ACHN (cell line): Measurements from ENCODE around the gene STKLD1.
"Not testable (repeated sequence)": the region's sequence is repeated elsewhere in the genome, so short reads cannot be mapped to it uniquely, and the experiment has no call there.

Experiments
- DNase-seq: peaks from one replicate; pipeline ENCODE4 v3.0.0-alpha.2; 2015
- in situ Hi-C: cut with HindIII; loops from 2 replicates; pipeline ENCODE4 v1.10.0; 2017; ENCODE audit warnings: low sequenced_read_pairs, low pct_ligation_motif_present, low pct_unique_long_range_greater_than_20kb

STKLD1 gene

DNA sequence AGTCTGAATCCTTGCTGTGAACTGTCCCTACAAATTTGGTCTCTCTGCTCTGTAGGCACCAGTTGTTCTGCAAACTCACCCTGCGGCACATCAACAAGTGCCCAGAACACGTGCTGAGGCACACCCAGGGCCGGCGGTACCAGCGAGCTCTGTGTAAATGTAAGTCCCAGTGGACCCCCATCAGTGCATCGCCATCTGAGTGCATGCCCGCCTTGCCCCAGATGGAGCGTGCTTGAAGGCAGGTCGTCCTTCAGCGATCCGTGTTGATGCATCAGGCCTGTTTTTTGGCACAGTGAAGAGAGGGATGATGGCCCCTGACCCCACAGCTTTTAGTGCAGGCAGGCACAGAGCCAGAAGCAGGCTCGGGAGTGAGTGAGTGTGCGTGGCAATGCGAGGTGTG lies 18.5 kb upstream of the STKLD1 start:
- no peak for DNase-seq
- in situ Hi-C loops = no loop called here

DNA sequence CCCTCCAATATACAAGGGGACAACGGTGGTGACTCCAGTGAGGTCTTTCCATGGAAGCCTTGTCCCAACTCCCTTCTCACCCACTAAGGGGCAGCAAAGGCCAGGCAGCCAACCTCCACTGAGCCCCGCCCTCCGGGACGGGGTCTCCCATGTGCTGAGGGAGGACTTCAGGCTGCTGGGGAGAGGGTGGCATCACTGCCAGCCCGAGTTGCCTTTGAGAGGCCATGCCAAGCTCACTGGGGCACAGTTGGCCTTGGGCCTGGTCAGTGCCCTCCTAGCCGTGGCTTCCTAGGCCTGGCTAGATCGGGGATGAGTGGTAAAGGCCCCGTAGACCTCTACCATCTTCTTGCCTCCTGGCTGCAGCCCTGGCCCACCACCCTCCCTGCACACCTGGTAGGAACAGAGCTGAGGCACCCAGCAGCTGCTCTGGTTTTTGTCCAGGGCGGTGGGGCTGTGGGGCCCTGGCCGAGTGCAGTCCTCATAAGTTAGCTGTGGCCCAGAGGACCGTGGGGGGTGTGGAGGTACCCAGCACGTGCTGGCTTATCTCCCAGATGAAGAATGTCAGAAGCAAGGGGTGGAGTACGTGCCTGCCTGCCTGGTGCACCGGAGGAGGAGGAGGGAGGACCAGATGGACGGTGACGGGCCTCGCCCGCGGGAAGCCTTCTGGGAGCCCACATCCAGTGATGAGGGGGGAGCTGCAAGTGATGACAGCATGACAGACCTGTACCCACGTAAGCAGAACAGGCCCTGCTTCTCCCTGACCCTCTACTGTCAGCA lies 16.6 kb upstream of the STKLD1 start:
- no peak for DNase-seq
- in situ Hi-C loops = no loop called here

DNA sequence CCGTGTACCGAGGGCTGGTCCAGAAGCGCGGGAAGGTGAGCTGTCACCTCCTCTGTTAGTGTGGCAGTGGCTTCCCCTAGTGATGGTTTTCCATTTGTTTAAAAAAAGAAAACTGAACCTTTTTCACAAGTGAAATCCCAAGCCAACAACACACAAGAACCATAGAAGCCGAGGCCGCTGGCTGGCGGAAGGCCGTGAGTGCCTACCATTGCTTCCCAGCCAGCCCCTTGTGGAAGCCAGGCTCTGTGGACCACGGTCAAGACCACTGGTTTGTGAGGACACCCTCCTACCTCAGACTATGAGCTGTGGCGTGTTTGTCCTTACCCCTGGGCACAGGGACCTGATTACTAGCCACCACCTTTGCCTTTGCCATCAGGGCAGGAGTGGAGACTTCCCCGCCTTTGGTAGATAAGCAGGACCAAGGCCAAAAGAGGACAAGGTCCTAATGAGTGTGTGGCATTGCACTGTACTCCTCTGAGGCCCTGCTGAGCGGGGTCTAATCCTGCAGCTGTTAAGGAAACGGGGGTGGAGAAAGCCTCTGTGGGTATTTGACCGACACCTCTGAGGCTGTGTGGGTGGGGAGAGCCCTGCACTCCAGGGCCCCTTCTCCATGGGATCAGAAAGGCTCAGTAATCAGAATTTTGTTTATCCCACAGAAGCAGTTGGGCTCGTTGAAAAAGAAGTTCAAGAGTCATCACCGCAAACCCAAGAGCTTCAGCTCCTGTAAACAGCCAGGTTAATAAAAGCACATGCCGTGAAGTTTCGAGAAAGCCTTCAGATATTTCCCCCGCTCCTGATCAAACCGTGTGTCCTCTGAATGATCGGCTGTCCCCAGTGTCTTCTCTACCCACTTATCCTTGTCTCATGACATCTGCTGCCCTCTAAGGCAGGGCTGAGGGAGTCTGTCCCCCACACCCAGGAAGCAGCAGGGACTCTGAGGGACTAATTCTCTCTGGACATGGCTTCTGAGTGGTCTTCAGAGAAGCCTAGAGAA lies 15.5 kb upstream of the STKLD1 start:
- no peak for DNase-seq
- in situ Hi-C loops = no loop called here

DNA sequence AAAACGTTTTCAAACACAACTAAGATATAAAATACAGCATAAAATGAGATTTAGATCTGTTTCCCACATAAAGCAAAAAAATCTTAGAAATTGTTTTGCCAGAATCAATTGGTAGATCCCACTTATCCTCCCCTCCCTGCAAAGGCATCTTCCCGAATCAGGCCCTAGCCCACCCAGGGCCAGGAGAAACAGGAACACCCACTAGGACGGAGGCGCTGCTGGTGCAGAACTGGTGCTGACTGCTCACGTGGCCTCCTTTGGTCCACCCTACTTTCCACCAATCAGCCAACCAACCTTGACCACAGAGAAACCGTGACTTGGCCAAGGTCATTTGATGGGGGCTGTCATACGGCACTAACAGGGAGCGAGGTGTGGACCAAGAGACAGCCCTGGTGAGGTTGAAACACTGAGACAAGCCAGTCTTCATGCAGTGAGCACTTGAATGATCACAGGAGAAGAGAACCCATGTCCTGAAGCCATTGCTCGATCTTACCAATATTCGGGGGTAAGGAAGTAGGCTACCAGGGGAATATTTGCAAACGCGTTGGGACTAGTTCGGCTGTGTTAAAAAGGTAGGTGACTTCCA lies 14.6 kb upstream of the STKLD1 start:
- in situ Hi-C loops = no loop called here
- DNase-seq = no peak

DNA sequence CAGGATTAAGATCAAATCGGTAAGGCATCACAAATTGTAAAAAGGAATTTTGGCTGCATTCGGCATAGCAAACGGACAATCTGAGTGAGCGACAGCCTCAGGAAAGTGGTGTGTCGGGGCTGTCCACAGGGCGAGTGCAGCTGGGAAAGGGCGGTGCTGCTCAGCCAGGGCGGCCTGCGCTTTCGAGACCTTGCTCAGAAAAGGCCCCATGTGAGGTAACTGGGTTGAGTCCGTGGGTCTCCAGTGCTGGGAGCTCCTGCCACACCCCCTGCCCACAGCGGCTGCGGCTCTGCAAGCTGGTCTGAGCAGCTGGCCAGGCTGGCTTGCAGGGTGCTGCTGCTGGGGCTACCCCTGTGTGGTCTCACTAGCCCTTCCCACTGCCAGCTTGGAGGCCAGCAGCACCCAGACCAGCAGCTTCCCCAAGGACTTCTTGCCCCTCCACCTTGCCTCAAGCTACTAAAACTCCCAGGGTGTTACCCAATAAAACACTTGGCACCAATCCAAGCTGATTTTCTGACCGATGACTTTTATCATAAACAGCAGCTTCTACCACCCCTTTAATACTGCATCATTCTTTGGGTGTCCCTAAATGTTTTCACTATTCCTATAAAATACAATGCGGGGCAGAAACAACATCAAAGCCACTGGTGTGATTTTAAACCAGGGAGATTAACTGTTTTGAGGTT lies 13.7 kb upstream of the STKLD1 start:
- in situ Hi-C loops = no loop called here
- DNase-seq = no peak

DNA sequence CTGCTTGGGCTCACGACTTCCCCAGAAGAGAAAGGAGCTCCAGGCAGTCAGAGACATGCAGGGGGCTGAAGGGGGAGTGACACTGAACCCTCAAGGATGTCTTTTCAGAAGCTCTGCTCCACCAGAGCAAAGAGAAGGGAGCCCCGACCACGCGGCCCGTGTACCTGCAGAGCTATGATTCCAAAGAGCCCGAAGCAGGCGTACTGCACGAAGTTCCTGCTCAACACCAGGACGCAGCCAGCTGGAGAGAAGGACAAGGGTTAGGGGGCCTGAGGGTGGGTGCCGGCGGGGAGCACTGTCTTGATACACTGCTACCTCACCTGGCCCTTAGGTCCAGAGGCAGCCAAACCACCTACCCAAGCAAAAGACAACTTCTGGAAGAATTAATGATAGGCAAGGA lies 9.7 kb upstream of the STKLD1 start:
- no peak for DNase-seq
- in situ Hi-C loops = no loop called here

DNA sequence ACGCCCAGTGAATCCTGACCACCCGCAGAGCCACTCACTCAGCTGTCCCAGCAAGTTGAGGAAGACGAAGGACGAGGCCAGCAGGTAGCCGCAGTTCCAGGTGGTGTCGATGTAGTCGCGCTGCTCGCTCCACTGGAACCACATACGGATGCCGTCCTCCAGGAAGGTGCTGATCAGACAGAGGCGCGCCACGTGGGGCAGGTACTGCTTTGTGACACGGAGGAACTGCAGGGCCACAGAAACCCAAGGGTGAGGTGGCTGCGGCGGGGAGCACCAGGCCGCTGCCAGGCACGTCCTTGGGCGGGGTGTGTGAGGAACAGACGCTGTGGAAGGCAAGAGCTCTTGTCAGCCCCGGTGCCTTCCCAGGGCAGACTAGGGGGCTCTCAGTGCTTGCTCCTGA lies 8.9 kb upstream of the STKLD1 start:
- in situ Hi-C loops = no loop called here
- no peak for DNase-seq

DNA sequence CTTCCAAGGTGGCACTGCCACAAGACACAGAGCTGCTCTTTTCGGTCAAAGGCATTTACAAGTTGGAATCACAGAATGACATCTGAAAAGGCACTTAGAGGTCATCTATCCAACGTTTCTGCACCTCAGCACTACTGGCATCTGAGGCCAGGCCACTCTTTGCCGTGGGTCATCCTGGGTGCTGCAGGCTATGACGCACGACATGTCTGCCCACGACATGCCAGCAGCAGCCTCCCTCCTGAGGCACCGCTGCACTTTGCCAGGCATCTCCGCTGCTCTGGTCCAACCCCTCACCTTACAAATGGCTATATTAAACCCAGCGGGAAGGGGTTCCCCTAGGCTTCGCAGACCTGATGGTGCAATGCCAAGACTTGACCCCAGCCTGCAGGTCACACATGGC lies 8.4 kb upstream of the STKLD1 start:
- in situ Hi-C loops = no loop called here
- no peak for DNase-seq

DNA sequence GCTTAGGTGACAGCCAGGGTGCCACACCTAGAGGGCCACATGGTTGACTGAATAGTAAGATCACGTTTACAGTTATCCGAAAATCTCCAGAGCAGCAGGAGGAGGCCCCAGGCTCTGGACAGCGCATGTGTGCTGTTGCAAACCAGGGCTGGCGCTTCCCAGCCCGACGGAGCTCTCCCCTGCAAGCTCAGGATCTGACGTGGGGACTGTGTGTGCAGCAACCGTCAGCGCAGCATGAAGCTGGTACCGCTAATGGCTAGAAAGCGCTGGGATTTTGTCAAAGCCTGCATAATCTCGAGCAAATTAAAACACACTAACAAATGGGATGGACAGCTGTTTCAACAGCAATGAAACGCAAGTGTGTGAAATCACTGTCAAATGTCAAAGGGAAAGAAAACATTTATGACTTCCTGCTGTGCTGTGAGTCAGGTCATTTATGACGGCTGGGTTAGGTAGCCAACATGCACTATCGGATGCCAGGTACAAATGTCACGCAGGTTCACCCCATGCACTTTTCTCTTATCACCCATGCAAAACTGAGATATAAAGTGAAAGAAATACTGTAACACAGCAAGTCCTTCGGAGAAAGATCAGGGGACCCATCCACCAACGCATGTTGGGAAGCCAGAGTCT lies 7.8 kb upstream of the STKLD1 start:
- in situ Hi-C loops = no loop called here
- no peak for DNase-seq

DNA sequence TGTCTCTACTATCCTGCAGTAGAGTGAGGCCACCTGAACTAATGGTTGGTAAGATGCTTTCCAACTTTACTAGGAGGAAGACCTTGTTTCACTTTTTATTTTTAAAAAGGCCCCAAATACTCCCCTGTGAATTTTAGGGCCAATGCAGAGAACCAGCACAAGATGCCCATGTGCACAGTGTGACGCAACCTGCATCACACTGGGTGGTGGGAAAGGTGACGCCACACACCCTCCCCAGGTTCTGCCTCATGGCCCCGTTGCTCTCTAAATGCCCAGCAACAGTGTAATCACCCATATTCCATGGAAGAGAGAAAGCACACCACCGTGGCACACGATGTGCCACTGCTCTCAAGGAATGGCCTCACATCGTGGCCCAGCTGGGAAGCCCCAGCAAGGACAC lies 6.7 kb upstream of the STKLD1 start:
- DNase-seq = no peak
- in situ Hi-C loops = no loop called here

DNA sequence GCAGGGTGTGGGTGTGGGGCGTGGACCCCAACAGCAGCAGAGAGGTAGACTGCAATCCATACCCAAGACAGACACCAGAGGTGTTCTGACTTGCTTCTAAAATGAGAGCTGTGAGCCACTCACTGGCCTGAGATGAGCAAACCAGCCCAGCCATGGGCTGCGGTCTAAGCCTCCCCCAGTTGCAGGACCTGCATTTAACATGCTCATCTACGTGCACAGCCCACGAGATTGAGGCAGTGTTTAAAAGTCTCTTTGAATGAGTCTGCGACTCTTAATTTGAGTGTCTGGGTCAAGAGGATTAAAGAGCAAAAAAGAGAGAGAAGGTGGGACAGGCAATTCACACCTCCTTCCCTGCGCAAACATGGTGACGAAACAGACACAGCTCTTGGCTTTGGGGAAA lies 6.2 kb upstream of the STKLD1 start:
- DNase-seq = no peak
- in situ Hi-C loops = no loop called here

DNA sequence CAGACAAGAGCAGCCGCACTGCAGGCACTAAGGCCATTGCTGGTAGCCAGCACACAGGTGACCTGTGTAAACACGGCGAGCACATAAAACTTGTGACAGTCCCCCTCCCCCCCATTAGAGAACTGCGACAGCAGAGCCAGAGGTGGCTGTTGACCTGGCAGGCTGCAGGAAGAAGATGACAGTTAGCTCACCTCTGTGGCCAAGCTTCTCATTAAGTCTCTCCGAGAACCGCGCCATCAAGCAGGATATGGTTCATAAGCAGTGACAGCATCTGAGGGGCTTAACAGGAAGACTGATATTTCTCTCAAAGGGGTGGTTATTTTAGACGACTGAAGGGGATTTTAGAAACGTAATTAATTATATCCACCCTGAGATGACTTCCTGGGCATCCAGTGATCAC lies 5.5 kb upstream of the STKLD1 start:
- DNase-seq = no peak

DNA sequence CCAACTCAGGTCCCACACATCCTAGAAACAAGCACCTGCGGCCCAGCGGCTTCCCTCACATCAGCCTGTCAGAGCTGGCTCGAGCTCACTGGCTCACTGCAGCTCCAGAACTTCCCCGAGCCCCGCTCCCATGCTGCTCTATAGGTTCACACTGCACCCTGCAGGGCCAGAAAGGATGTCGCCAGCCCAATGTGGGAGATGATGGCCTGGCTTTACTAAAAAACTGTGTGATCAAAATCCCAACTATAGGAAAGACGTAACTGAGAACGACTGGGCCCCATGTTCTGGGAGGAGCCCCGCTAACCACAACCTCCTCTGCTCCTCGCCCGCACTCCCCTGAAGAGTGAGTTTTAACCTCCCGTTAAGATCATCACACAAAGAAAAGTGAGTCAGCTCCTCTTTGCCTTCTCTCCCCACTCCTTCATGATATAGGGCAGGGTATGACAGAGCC lies 4.9 kb upstream of the STKLD1 start:
- DNase-seq = no peak
- in situ Hi-C loops = no loop called here

More for the DNA sequence above, 5.5 kb upstream of the STKLD1 start:
- in situ Hi-C loops = no loop called here

DNA sequence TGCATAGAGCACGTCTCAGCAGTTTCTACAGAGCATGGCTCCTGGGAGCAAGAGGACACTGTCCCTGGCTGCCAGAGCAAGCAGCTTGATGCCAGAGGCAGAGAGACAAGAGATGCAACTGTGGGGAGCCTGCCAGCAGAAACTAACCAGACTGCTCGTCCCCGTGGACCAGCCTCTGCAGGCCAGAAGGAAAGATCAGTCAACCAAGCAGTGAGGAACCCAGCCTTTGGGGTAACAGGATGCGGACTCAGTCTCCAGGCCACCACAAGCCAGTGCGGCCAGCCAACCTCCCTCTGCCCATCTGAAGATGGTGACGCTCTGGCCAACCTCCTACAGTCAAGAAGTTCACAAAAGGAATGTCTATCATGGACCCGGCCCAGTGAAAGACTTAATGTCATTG lies 4.0 kb upstream of the STKLD1 start:
- DNase-seq = no peak
- in situ Hi-C loops = no loop called here

DNA sequence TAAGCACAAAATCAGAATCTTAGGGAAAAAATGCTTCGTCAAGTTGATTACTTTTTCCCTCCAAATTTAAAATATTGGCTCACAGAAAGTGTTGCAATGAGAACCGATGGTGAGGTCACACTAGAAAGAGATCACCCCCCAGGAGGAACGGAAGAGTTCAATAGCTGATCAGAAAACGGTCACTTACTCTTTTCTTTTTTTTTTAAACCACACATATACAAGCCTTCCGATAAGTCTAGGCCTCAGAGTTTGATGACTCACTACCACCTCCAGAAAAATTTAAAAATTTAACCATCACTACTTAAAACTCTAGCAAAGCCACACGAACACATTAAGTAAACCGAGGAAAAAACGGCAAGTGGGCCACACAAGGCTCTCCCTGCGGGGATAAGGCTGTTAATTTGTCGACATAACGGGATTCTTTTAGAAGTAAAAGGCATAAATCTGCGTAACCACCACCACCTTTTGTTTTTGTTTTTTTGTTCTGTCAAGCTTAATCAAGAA lies 1.5 kb upstream of the STKLD1 start:
- in situ Hi-C loops = no loop called here

DNA sequence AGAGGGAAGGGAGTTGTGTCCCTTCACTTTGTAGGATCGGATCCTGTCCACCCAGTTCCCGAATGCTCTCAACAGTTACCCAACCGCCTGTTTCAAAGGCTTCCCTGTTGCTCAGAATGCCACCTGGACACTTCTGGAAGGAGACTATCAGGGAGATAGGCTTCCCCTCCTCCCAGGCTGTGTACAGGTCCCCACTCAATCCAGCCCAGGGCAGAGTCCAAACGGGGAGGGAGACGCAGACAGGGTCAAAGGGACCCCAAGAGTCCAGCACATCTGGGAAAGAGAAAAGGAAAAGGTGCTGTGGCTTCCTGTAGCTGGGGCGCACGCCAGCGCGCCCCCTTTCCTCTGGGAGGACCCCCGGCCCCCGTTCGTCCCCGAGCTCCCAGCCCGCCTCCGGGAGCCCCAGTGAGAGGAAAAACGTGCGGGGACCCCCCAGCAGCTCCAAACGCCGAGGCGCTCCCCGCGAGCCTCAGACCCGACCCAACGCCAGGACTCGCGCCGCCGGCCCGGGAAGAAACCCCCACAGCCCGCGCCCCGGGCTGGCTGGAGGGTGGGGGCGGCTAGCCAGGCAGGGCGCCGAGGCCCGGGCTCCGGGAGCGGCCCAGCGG lies 946 bp upstream of the STKLD1 start:
- peak; percentile 38 for DNase-seq
- in situ Hi-C loops = no loop called here

More for the DNA sequence above, 1.5 kb upstream of the STKLD1 start:
- DNase-seq = peak; percentile 21

DNA sequence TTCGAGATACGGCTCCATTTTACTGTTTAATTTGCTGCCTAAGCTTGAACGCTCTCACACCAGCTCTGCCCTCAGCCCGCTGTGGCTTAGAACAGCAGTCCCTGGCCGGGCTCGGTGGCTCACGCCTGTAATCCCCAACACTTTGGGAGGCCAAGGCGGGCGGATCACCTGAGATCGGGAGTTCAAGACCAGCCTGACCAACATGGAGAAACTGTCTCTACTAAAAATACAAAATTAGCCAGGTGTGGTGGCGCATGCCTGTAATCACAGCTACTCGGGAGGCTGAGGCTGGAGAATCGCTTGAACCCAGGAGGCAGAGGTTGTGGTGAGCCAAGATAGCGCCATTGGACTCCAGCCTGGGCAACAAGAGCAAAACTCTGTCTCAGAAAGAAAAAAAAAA lies 1.1 kb downstream of the STKLD1 start:
- in situ Hi-C loops, DNase-seq: not testable (repeated sequence)
